H4 (cell line): ENCODE data around the gene OSBPL3. TPM values are rescaled to one million over a fixed set of nuclear protein-coding genes. Genes with fewer than 3 reads are reported as not detected.
A peak's percentile ranks its signal among the peaks of the same experiment; 100 is the strongest.
"Not testable (repeated sequence)": the region's sequence is repeated elsewhere in the genome, so short reads cannot be mapped to it uniquely, and the experiment has no call there.

Experiments used
- DNase-seq: peaks from one replicate; pipeline ENCODE4 v3.0.0-alpha.2; 2015; ENCODE audit warnings: low spot score
- total RNA-seq: library from RNA; depleted of rRNA; stranded (reverse); fragments of >200 nt; shearing (Covaris generic); gene quantifications from 2 replicates; pipeline ENCODE4 v1.2.3, GENCODE V29; 2014

The OSBPL3 gene
- total RNA-seq, 1 experiment from 2014 or later, result 13.0 TPM

DNA sequence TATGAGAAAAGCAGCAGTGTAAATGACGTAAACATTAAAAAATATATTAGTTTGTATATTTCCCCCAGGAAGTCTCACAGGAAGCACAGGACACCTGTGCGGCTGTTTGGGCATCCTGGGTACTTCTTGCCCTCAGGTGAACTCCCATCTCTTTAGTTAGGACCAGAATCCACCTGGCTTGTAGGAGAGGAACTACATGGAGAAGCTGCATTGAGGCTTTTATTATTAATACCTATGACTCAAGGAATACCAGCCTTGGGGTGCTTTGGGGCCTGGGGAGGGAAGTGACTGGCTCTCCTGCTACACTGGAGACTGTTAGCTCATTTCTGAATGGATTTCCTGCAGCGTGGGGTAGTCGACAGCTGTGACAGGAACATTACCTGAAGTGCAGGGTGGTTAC lies 182.7 kb downstream of the OSBPL3 start:
- DNase-seq, result no peak

DNA sequence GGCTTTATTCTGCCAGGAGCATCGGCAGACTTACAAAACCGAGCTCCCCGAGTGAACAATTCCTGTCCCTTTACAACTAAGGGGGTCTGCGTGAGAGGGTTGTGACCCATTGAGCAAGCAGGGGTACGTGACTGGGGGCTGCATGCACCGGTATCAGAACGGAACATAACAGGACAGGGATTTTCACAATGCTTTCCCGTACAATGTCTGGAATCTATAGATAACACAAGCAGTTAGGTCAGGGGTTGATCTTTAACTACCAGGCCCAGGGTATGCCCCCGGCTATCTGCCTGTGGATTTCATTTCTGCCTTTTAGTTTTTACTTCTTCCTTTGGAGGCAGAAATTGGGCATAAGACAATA lies 184.6 kb downstream of the OSBPL3 start:
- DNase-seq, result no peak

DNA sequence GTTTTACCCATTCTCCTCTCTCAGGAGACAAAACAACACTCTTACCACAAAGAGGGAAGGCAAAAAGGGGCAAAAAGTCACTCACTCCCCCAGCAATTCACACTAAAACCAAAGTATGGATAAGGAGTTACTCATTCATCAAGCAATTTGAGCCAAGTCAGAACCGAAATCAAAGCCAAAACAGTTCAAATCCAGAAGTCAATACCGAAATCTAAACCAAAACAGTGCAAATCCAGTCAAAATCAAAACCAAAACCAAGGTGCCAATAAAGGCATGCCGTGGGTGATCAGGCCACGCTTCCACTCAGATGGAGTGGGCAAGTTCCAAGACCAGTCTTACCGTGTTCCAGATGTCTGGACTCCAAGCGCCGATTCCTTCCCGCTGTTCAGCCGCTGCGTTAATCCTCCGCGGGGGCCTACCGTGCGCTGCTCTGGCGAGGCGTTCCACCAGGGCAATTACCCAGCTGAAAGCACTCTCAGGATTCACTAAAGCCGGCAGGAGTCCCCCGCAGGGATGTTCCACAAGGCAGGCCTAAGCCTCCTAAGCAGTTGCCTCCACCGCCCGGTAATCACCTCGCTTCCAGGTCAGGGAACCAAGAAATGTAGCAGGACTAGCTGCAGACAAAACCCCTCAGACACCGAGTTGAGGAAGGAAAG lies 185.1 kb downstream of the OSBPL3 start:
- not testable (repeated sequence) for DNase-seq

DNA sequence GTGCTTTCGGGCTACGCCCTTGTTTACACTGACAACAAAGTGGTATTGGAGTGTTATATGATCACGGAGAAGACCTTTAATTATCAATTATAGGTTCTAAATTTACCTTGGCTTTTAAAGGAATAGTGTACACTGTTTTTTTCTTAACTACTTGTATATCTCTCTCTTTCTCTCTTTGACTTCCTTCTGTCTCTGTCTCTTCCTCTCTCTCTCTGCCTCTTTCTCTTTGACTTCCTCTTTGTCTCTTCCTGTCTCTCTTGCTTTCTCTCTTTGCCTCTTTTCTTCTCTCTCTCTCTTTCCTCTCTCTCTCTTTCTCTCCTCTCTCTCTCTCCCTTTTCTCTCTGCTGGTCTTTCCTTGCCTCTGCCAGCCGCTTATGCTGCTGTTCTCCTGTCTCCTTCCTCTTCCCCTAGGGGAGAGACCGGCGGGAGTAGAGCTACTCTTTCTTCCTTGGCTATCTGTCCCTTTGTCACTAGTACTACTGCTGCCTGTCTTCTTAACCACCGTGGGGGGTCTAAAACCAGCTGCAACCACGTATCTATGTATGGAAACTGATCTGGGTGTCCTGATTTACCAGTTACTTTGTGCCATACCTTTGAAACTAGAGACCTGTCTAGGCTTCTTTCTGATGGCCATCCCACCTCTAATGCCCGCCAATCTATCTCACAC lies 185.9 kb downstream of the OSBPL3 start:
- no peak for DNase-seq

DNA sequence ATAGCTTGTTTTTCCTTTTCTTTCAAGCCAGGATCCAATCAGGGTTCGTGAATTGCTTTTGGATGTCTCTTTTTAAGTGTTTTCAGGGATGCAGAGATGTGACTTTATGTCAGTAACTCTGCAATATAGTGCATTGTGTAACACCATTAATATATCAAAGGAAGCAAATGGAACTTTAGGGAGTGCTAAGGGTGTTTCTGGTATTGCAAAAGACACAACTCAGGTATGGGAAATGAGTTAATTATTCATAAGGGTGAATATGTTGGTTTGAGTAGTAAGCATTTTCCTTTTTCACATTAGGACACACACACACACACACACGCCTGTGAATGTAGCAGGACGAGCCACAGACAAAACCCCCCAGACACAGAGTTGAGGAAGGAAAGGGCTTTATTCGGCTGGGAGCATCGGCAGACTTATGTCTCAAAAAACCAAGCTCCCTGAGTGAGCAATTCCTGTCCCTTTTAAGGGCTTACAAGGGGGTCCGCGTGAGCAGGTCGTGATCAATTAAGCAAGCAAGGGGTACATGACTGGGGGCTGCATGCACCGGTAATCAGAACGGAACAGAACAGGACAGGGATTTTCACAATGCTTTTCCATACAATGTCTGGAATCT lies 190.9 kb downstream of the OSBPL3 start:
- no peak for DNase-seq

DNA sequence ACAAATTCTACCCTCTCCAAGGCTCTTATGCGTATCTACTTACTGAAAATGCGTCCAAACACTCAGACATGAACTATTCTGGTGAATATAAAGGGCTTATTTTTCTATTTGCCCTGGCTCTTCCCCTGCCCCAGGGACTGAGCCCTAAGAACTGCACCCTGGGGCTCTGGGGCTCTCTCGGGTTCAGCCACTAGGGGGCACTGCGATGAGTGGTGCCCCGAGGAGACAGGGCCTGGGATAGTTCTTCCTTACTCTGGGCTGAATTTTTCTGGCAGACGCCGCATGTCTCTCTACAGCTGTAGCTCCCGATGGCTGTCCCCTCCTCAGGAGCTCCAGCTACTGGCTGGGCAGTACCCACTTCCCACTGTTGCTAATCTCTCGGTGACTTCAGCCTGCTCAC lies 191.9 kb downstream of the OSBPL3 start:
- no peak for DNase-seq

DNA sequence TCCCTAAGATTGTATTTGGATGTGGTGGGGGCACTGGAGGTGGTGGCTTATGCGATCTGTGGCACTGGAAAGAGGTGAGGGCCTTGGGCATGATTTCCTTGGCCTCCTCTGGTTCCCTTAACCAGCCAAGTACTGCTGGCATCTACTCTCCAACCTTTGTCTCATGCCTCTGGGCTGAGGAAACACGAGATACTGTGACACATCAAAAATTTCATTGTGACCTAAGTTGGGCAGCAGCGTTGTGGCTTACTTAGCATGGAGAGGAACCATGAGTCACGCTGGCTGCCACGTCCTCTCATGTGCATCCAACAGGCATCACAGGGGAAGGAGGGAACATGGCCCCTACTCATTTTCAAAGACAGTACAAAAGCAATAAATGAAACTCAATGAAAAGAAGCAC lies 193.0 kb downstream of the OSBPL3 start:
- peak; percentile 100 for DNase-seq

DNA sequence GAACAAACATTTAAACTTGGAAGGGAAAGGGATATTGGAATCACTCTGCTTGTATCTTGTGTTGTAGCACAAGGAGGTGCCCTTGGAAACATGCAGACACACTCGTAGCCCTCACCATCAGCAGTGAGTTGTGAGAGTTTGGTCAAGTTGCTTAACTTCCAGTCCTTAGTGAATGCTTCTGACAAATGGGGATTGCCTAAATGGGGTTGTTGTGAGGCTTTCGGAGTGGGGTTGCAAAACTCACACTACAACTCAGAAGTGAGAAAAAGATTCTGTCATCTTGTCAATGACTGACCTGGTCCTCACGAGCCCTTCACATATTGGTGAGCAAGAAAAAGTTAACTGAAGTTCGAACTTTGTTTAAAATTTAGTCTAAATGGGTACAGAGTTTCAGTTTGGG lies 193.7 kb downstream of the OSBPL3 start:
- DNase-seq, result no peak

DNA sequence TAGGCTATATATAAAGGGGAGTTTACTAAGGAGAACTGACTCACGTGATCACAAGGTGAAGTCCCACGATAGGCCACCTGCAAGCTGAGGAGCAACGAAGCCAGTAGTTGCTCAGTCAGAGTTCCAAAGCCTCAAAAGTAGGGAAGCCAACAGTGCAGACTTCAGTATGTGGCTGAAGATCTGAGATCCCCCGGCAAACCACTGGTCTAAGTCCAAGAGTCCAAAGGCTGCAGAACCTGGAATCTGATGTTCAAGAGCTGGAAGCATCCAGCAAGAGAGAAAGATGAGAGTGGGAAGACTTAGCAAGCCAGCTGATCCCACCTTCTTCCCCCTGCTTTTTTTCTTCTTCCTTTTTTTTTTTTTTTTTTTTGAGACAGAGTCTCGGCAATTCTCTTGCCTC lies 195.7 kb downstream of the OSBPL3 start:
- DNase-seq, result no peak

DNA sequence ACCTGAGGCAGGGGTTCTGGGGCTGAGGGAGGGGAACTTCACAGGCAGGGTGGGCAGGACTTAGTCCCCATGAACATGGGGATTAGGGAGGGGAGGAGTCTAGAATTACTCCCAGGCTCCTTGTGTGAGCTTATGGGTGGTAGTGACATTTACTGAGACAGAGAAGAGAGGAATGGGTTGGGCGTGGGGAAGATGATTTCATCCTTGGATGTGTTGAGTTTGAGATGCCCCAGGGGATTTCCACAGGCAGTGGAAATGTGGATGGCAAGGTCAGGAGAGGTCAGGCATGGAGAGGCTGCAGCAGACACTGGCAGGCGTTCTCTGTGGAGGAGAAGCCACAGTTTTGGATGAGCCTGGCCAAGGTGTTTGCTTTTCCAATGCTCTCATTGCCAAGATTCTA lies 196.3 kb downstream of the OSBPL3 start:
- DNase-seq, result no peak

DNA sequence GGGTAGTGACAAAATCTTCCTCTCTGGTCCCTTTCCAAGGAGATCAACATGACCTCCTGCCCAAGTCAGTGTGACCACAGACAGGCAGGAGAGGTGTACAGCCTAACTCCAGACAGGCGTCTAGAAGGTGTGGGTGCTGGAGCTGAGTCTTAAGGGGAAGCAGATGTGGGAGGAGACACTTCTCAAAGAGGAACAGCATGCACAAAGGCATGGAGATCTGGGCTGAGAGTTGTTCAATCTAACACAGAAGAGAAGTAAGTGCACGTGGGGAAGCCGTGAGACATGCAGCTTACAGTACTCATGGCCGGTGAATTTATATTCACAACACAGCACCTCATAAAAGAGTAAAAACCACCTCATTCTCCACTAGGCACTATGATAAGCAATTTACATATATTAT lies 198.9 kb downstream of the OSBPL3 start:
- no peak for DNase-seq

DNA sequence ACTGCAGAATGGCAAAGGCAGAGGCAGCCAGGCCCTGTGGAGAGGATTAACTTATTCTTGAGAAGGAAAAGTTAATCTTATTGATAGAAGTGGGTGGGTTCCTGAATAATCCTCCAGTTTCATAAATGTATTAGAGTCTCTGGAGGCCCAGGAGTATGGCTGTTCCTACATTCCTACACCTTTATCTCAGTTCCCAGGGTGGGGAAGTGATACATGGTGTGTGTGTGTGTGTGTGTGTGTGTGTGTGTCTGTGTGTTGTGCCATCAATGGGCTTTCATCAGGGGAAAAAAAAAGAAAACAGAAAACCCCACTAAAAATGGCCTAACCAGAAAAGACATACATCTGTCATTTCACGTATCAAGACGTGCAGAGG lies 200.7 kb downstream of the OSBPL3 start:
- no peak for DNase-seq

DNA sequence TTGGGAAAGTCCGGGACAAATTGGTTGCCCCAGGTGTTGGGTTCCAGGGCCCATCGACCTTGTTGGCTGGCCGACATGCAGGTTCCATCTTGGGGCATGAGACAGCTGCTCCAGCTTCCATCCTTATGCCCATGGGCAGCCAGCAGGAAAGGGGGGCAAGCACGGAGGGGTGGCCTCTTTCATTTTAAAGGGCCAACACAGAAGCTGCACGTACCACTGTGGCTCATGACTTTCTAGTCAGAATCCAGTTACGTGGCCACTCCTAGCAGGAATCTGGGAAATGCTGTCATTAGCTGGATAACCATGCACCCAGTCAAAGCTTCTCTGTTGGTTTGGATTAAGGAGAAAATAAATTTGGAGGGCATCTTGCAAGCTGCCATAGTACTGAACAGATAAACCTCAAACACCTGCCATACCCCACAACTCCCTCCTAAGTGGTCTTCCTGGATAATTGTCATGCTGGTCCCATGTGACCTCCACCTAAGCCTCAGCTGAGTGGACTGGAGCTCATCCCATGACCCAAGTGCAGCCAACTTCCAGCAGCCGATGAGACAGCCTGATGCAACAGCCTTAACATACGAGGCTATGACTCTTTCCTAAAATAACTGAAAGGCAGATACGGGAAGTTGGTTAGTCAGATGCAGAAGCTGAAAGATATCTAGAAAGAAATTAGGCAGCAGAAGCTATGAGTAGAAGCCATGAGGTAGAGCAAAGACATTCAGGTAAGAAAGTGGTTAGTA lies 201.3 kb downstream of the OSBPL3 start:
- DNase-seq, result peak; percentile 43

DNA sequence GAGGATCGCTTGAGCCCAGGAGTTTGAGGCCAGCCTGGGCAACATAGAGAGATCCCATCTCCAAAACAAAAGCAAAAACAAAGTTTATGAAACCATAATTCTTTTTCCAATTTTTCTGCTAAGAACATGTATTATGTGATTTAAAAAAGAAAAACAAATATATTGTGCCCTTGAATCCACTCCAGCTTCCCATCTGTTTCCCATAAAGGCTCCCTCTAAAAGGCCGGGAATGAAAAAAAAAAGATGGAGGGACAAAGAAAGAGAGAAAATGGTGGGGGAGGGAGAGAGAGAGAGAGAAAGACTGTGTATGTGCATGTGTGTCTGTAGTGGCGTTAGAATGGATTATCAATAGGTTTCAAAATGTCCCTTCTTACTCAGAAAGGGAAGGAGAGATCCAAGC lies 202.2 kb downstream of the OSBPL3 start:
- no peak for DNase-seq

DNA sequence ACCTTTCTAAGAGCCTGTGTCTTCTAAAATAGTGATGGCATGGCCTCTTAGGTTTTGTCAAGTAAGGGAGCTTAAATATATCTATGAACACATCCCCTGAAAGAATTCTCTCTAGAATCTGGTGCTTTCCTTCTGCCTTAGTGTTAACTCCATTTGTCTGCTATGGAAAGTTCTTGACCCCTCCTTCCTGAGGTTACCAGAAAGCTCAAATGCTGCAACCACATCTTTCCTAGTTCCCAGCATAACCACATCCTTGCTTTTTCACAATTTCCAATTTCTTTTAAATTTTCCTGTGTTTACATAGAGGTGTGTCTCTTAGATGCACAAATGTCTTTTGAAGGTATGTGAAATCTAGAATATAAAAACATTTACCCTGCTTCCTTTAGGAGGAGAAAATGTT lies 206.3 kb downstream of the OSBPL3 start:
- no peak for DNase-seq

DNA sequence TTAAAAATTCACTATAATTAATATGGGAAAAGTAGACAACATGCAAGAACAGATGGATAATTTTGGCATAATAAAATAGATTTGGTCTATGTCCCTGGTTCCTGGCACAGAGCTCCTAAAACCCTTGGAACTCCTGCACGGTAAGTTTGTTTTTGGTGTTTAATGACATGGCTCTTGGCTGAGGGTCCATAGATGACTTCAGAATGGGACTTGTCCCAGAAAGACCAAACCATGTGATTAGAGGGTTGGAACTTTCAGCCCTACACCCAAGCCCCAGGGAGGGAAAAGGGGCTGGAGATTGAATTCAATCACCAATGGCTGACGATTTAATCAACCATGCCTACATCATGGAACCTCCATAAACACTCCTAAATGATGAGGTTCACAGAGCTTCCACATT lies 210.1 kb downstream of the OSBPL3 start:
- no peak for DNase-seq

DNA sequence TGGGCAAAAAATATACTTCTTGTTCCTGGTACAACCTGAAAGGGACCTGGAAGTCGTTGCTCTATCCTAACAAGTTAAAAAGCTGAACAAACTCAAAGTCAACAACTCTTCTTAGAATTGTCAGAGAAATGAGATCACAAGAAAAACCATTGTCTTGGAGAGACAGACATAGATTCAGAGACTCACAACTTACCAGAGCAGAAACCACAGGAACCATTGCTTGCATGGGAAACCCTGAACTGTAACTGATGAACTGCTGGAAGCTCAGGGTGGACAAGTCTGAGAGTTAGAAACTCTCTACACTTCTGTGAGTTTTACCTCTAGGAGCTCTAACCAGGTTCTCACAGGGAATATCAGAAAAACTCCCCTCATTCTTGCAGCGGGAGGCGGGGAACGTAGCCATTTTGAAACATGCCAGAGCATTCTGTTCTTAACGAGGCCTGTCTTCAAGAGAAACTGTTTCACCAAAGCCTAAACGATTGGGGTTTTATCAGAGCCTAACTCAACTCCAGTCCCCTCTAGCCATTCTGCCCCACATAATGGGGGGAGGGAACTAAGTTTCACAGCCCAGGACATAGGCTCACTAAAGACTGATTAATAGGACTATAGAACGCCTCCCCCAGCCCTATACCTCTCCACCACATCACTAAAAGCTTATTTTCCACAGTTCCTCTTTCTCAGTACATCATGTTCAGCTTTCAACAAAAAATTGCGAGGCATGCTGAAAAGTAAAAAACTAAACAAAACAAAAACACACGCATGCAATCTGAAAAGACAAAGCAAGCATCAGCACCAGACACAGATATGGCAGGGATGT lies 210.8 kb downstream of the OSBPL3 start:
- DNase-seq, result no peak

DNA sequence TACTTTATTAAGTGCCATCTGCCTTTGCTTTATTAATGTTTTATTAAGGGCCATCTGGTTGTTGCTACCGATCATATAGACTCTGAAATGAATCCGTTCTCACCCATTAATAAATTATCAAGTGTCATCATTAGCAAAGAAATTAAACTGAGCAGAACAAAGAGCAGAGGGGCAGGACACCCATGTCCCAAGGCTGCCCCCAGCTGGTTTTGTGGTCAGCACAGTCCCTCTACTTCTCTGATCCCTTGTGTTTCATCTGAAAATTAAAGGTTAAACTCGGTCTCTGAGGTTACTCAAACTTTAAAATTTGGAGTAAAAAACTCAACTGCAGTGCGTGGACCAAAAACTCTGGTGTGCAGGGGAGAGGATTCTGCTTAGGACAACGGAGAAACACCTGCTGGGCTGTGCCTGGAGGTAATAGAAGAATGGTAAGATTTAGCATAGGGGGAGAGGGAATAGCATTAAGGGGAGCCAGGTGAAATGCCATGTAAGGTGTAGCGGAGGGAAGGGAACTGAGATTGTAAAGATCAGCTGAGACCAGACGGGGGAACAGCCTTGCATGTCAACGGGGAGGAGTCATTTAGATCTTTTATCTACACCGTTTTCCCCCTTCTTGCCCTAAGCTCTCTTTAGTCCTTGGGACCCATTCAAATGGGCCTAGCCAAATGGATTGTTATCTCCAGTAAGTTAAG lies 212.0 kb downstream of the OSBPL3 start:
- no peak for DNase-seq

DNA sequence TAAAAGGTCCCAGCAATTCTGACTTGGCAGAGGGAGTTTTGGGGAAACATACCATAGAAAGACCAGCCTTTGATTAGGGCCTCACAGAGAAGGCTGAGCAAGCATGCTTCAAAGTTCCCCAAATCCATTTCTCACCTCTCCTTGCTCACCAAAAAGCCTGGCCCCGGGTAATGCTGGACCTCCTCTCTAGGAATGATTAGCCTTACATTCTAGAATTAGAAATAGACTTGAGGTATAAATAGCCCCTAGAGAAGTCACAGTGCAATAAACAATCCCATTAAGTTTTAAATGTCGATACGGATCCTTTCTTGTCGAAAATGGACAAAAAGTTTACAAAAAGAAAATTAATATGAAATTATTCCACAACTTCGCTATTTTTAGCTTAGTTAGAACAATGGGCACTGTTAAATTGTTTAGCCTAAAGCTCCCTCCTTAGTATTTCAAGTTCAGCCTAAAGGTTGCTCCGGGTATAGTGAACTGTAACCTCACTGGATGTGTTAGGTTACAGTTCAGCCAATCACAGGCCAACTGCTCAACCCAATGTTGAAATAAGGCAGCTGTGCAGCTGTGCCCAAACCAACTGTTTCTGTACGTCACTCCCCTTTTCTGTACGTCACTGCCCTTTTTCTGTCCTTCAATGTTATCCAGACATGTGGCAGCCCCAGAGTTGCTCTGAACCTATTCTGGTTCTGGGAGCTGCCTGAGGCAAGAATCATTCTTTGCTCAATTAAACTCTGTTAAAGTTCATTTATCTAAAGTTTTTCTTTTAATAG lies 214.8 kb downstream of the OSBPL3 start:
- DNase-seq, result no peak

DNA sequence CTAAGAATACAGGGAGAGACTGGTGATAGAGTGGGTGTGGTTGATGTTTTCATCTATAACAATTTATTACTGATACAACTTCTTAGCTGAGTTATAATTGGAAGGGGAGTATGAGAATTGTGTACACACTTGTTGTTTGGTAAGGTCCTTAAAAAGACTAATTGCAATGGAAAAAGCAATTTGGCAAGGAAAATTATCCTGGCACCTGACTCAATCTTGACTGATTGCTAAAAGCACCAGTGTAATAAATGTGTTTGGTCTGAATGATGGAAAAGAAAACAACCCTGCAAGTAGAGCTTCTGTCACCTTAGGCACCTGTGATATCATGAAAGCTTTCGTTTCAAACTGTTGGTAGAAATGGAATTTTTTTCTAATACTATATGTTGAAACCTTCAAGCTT lies 216.0 kb downstream of the OSBPL3 start:
- no peak for DNase-seq
